Lower leg skin (tissue), 3 donors: ENCODE data around the gene COL15A1.

Experiments used
- CTCF ChIP-seq, 3 donors: fragments of 450-650 bp; IDR thresholded peaks; one replicate each; pipeline ENCODE4 v1.5.1; 2016; ENCODE audit warnings: antibody characterized with exemption in 3 of 3, mild to moderate bottlenecking in 3 of 3, moderate library complexity in 2 of 3
- POLR2A ChIP-seq, 2 donors: fragments of 450-650 bp; IDR thresholded peaks; one replicate each; pipeline ENCODE4 v1.6.1; 2016 to 2017; ENCODE audit warnings: antibody characterized with exemption in 2 of 2, mild to moderate bottlenecking in 1 of 2, moderate library complexity in 1 of 2

GRCh38 chr9:99029083-99029645 lies 85.5 kb downstream of the COL15A1 start:
- TF ChIP-seq CTCF (IDR thresholded peaks at IDR 0.05) (no peak), POLR2A (IDR thresholded peaks at IDR 0.05) (no peak)
